Gastroesophageal sphincter (tissue), 4 donors: ENCODE measurements around the gene MTA3. TPM values are rescaled to one million over a fixed set of nuclear protein-coding genes. Genes with fewer than 3 reads are reported as not detected.

Experiments
- ATAC-seq: fragments of 150-250 bp; one replicate; pipeline ENCODE4 v1.9.1; 2016; ENCODE audit warnings: mild to moderate bottlenecking, moderate library complexity
- H3K27ac ChIP-seq, 4 donors: fragments of 200-600 bp; sonication (generic) in 3 of 4; 1 replicate in 3 of 4; 2 replicates in 1 of 4; pipeline ENCODE4 v1.5.1; 2016 to 2019
- H3K27me3 ChIP-seq: fragments of 200-600 bp; sonication (generic); one replicate; pipeline ENCODE4 v1.5.1; 2019
- H3K36me3 ChIP-seq, 2 donors: fragments of 200-600 bp; sonication (generic); one replicate each; pipeline ENCODE4 v1.5.1; 2019; ENCODE audit warnings: control low read depth in 1 of 2
- H3K4me1 ChIP-seq, 3 donors: fragments of 200-600 bp; sonication (generic); 1 replicate in 2 of 3; 2 replicates in 1 of 3; pipeline ENCODE4 v1.5.1; 2016 to 2019; ENCODE audit warnings: control low read depth in 2 of 3
- H3K4me3 ChIP-seq, 2 donors: fragments of 200-600 bp; sonication (generic); one replicate each; pipeline ENCODE4 v1.5.1; 2019; ENCODE audit warnings: mild to moderate bottlenecking in 1 of 2, moderate library complexity in 1 of 2
- H3K9me3 ChIP-seq, 3 donors: fragments of 200-600 bp; sonication (generic); one replicate each; pipeline ENCODE4 v1.5.1; 2017 to 2019; ENCODE audit warnings: control low read depth in 2 of 3
- CTCF ChIP-seq, 4 experiments: fragments of 200-600 bp in 2 of 4; fragments of 450-650 bp in 2 of 4; sonication (generic) in 1 of 4; IDR thresholded peaks; one replicate each; pipeline ENCODE4 v1.5.1; 2017 to 2019; ENCODE audit warnings: antibody characterized with exemption in 4 of 4, mild to moderate bottlenecking in 2 of 4, moderate library complexity in 2 of 4
- EP300 ChIP-seq: sonication (generic); formaldehyde crosslinking; IDR thresholded peaks from one replicate; pipeline ENCODE4 v1.6.1; 2017; ENCODE audit warnings: antibody characterized with exemption, mild to moderate bottlenecking
- POLR2A ChIP-seq, 2 donors: fragments of 450-650 bp; IDR thresholded peaks; one replicate each; pipeline ENCODE4 v1.6.1; 2017; ENCODE audit warnings: antibody characterized with exemption in 2 of 2, mild to moderate bottlenecking in 2 of 2, moderate library complexity in 1 of 2
- POLR2AphosphoS5 ChIP-seq: sonication (generic); formaldehyde crosslinking; IDR thresholded peaks from one replicate; pipeline ENCODE4 v1.6.1; 2017; ENCODE audit warnings: antibody characterized with exemption
- WGBS, 2 donors: methylation state at CpG; one replicate each; pipeline ENCODE4 v1.1.5; 2018; ENCODE audit warnings: low coverage in 1 of 2; 5-methylcytosine and 5-hydroxymethylcytosine counted together
- total RNA-seq, 4 donors: library from RNA; depleted of rRNA; stranded (reverse); fragments of >200 nt; gene quantifications; one replicate each; pipeline ENCODE4 v1.1.0, GENCODE V29; 2016

Gene MTA3
- total RNA-seq, 4 donors from 2014 or later = 22.7 to 56.2 (median 29.3) TPM

GRCh38 chr2:42762823-42763804 lies 194.7 kb downstream of the MTA3 start:
- H3K9me3 ChIP-seq = no peaks in the 10 kb centered on the region
- H3K4me1 ChIP-seq = no peaks in the 10 kb centered on the region
- H3K36me3 ChIP-seq = peaks cover 0 to 25% of the 10 kb centered on the region in 2 donors
- no peak overlapping the region for H3K27ac ChIP-seq
- no peak for ATAC-seq
- TF ChIP-seq POLR2A (IDR thresholded peaks at IDR 0.05) (no peak), CTCF (IDR thresholded peaks at IDR 0.05) (no peak), EP300 (no peak), POLR2AphosphoS5 (no peak)
- no peaks in the 10 kb centered on the region for H3K27me3 ChIP-seq
- WGBS, 2 donors = 87 to 100% methylated on average over 6 to 10 of the region's 45 CpGs
- H3K4me3 ChIP-seq = no peak overlapping the region

DNA sequence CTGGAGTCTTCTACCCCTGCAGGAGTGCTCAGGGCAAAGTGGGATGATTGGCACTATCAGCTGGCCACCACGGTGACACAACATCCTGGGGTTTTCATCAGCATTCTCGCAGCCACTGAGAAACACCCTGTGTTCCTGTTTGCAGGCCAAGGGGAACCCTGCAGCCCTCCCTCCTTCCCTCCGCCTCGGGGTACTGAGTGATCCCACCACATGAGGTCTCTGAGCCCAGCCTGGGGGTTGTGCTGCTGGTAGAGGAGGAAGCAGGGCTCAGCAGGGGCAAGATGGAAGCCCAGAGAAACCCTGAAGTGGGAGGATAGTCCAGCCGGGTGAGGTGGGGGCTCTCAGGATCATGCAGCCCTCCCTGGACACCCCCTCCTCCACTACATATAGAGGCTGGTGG lies 195.7 kb downstream of the MTA3 start, which contains the start of gene OXER1:
TSS of gene OXER1 (minus strand) at position 40 of the 400 bp plus-strand sequence. CDS start 73 bp downstream, outside the sequence.
- no peak for TF ChIP-seq CTCF (IDR thresholded peaks at IDR 0.05)
- no peak for TF ChIP-seq EP300
- no peak for TF ChIP-seq POLR2A (IDR thresholded peaks at IDR 0.05)
- TF ChIP-seq POLR2AphosphoS5 = no peak
- Histone ChIP-seq H3K4me3 (no peak within 1 kb of the TSS), H3K9me3 (no peaks in the 10 kb centered on the region), H3K27ac (no peak within 1 kb of the TSS), H3K4me1 (no peaks in the 10 kb centered on the region), H3K27me3 (no peaks in the 10 kb centered on the region), H3K36me3 (peaks cover 0 to 25% of the 10 kb centered on the region in 2 donors)
- WGBS, 2 donors = 80% methylated on average over 1 of the region's 5 CpGs; no CpG with 5 or more reads in 1 of the 2 donors
- no peak for ATAC-seq

DNA sequence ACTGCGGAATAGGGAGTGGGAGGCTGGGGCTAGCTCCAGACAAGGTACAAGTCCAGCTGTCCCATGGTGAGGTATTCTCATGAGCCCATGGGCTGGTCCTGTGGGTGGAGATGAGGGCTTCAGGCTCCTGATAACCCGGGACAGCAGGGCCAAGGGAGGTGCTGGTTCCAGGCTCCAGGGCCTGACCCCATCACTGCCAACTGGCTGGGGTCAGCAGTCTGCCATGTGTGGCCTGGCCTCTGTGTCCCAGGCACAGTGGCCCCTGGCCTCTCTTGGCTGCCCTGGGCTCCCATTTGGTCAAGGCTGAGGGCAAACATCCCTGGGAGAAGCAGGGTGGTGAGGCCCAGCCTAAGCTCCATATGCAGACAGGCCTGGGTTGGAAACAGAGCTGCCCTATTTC lies 196.5 kb downstream of the MTA3 start:
- ATAC-seq = no peak

DNA sequence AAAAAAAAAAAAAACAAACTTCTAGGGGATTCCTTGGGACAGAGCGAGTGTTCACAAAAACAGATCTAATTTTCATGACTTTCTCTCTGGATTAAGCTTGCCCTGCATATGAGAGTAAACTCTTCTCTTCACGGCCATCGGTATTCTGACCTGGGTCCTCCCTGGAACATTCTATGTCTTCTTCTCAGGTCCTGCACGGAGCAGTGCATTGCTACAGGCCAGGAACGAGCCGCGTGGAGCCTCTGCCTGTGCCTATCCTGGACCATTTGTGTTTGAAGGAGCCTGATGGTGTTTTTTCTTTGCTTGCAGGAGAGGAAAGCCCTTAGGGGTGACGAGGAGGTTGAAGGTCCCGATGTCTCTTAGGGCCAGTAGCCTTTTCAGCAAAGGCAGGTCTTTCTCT lies 197.3 kb downstream of the MTA3 start:
- Histone ChIP-seq H3K27me3 (no peaks in the 10 kb centered on the region), H3K4me3 (no peak overlapping the region), H3K36me3 (peaks cover 0 to 22% of the 10 kb centered on the region in 2 donors), H3K9me3 (no peaks in the 10 kb centered on the region), H3K4me1 (no peaks in the 10 kb centered on the region), H3K27ac (no peak overlapping the region)
- ATAC-seq = no peak
- 94 to 95% methylated on average over 3 to 9 of the region's 9 CpGs for WGBS, 2 donors
- TF ChIP-seq CTCF (IDR thresholded peaks at IDR 0.05) = no peak
- no peak for TF ChIP-seq POLR2AphosphoS5
- TF ChIP-seq POLR2A (IDR thresholded peaks at IDR 0.05) = no peak
- no peak for TF ChIP-seq EP300

More for the DNA sequence above, 196.5 kb downstream of the MTA3 start:
- peaks cover 0 to 25% of the 10 kb centered on the region in 2 donors for H3K36me3 ChIP-seq
- no peak overlapping the region for H3K27ac ChIP-seq
- no peaks in the 10 kb centered on the region for H3K4me1 ChIP-seq
- H3K27me3 ChIP-seq = no peaks in the 10 kb centered on the region
- WGBS, 2 donors = 100% methylated on average over 1 of the region's 2 CpGs; no CpG with 5 or more reads in 1 of the 2 donors
- H3K9me3 ChIP-seq = no peaks in the 10 kb centered on the region
- TF ChIP-seq POLR2A (IDR thresholded peaks at IDR 0.05) = no peak
- TF ChIP-seq CTCF (IDR thresholded peaks at IDR 0.05) = no peak
- TF ChIP-seq POLR2AphosphoS5 = no peak
- TF ChIP-seq EP300 = no peak
- H3K4me3 ChIP-seq = no peak overlapping the region
